H1 (cell line): ENCODE measurements around the gene SIT1. TPM values are rescaled to one million over a fixed set of nuclear protein-coding genes. Genes with fewer than 3 reads are reported as not detected.
A peak's percentile ranks its signal among the peaks of the same experiment; 100 is the strongest.

Experiments used
- ASH2L ChIP-seq: fragments of 200-600, 300-600 bp; sonication (generic); IDR thresholded peaks from one replicate; pipeline ENCODE4 v1.7.1; 2017; ENCODE audit warnings: low read length
- ATF3 ChIP-seq: IDR thresholded peaks from 2 replicates; pipeline ENCODE4 v1.6.1; 2011; ENCODE audit warnings: low read depth, mild to moderate bottlenecking, low read length; ENCODE audit not compliant: insufficient read depth
- BCL11A ChIP-seq, 2 experiments: IDR thresholded peaks; one replicate each; pipeline ENCODE4 v1.6.1; 2011; ENCODE audit warnings: low read depth in 2 of 2, low read length in 2 of 2, mild to moderate bottlenecking in 2 of 2
- BRCA1 ChIP-seq: IDR thresholded peaks from 2 replicates; pipeline ENCODE4 v1.6.1; 2012; ENCODE audit warnings: low read depth, low read length, improper control_type of control experiment
- CEBPB ChIP-seq: IDR thresholded peaks from 2 replicates; pipeline ENCODE4 v1.6.1; 2012; ENCODE audit warnings: low read depth, low read length
- CREB1 ChIP-seq: IDR thresholded peaks from 2 replicates; pipeline ENCODE4 v1.6.1; 2012; ENCODE audit warnings: inconsistent platforms
- CTBP2 ChIP-seq: IDR thresholded peaks from 2 replicates; pipeline ENCODE4 v1.7.0; 2011; ENCODE audit warnings: borderline replicate concordance, mild to moderate bottlenecking, moderate library complexity, mixed read lengths, low read length; ENCODE audit not compliant: insufficient read depth, insufficient read length
- E2F6 ChIP-seq: IDR thresholded peaks from 2 replicates; pipeline ENCODE4 v1.6.1; 2012; ENCODE audit warnings: inconsistent platforms
- FOSL1 ChIP-seq: IDR thresholded peaks from 2 replicates; pipeline ENCODE4 v1.6.1; 2011; ENCODE audit warnings: mild to moderate bottlenecking, low read depth, low read length, moderate library complexity; ENCODE audit not compliant: insufficient read depth
- GTF2F1 ChIP-seq: IDR thresholded peaks from 2 replicates; pipeline ENCODE4 v1.6.1; 2012; ENCODE audit warnings: low read depth, low read length, improper control_type of control experiment, borderline replicate concordance
- HDAC2 ChIP-seq, 2 experiments: fragments of 300-600 bp in 1 of 2; sonication (generic) in 1 of 2; IDR thresholded peaks; 2 replicates each; pipeline ENCODE4 v1.6.1; 2011 to 2012; ENCODE audit warnings: low read depth in 2 of 2, low read length in 2 of 2, mild to moderate bottlenecking in 2 of 2, moderate library complexity in 2 of 2, borderline replicate concordance in 1 of 2, inconsistent platforms in 1 of 2
- KDM4A ChIP-seq: IDR thresholded peaks from one replicate; pipeline ENCODE4 v1.7.1; 2012; ENCODE audit warnings: low read depth, mild to moderate bottlenecking, moderate library complexity, low read length, inconsistent platforms; ENCODE audit not compliant: severe bottlenecking
- KDM5A ChIP-seq: fragments of 200-600 bp; IDR thresholded peaks from 2 replicates; pipeline ENCODE4 v1.7.1; 2012; ENCODE audit warnings: mild to moderate bottlenecking, low read length, inconsistent platforms, mixed read lengths
- PHF8 ChIP-seq: fragments of 200-600 bp; sonication (generic); conservative IDR thresholded peaks from 2 replicates; pipeline ENCODE4 v1.7.1; 2012; ENCODE audit warnings: low read depth, mild to moderate bottlenecking, inconsistent platforms, low read length, moderate library complexity
- POLR2A ChIP-seq, 2 experiments: IDR thresholded peaks; 1 replicate in 1 of 2; 2 replicates in 1 of 2; pipeline ENCODE4 v1.6.1; 2011; ENCODE audit warnings: low read depth in 2 of 2, low read length in 2 of 2, mild to moderate bottlenecking in 2 of 2; ENCODE audit errors: control extremely low read depth in 1 of 2
- RFX5 ChIP-seq: IDR thresholded peaks from 2 replicates; pipeline ENCODE4 v1.6.1; 2011; ENCODE audit warnings: low read depth, low read length, improper control_type of control experiment, borderline replicate concordance
- SIN3A ChIP-seq, 2 experiments: IDR thresholded peaks in 1 of 2; conservative IDR thresholded peaks in 1 of 2; 2 replicates each; pipeline ENCODE4 v1.6.1; 2011 to 2012; ENCODE audit warnings: low read length in 2 of 2, improper control_type of control experiment in 1 of 2, low read depth in 1 of 2, mild to moderate bottlenecking in 1 of 2
- SIRT6 ChIP-seq: IDR thresholded peaks from one replicate; pipeline ENCODE4 v1.7.1; 2012; ENCODE audit warnings: low read length, inconsistent platforms
- SP1 ChIP-seq: IDR thresholded peaks from 2 replicates; pipeline ENCODE4 v1.6.1; 2011; ENCODE audit warnings: low read depth, low read length
- TBP ChIP-seq: IDR thresholded peaks from 2 replicates; pipeline ENCODE4 v1.6.1; 2011; ENCODE audit warnings: low read depth, low read length, improper control_type of control experiment
- TEAD4 ChIP-seq: IDR thresholded peaks from 2 replicates; pipeline ENCODE4 v1.6.1; 2012; ENCODE audit warnings: low read depth, low read length, inconsistent platforms, mixed read lengths
- polyA plus RNA-seq, 7 experiments: library from polyadenylated mRNA; depleted of rRNA in 3 of 7; stranded (reverse) in 5 of 7; unstranded in 2 of 7; fragments of >200 nt in 5 of 7; fragments of 200-250 nt in 2 of 7; gene quantifications; 1 replicate in 5 of 7; 2 replicates in 1 of 7; 4 replicates in 1 of 7; pipeline versions ENCODE4 v1.2.1 to v1.2.3, GENCODE V29; 2011 to 2013; ENCODE audit warnings: missing spikeins in 2 of 7, mixed read lengths in 2 of 7
- total RNA-seq: library from RNA; stranded (reverse); fragmentation: NEBNext Ultra II Directional; extraction: Animal tissue kit (Norgen Biotek cat#: 25700); gene quantifications from 2 replicates; pipeline ENCODE4 v1.2.1, GENCODE V29; 2021

SIT1 gene
- total and polyA plus RNA-seq, 2 of the 8 experiments (the other 6 are each of a cell fraction or from before 2014, with no cell fraction given), result 8.2 to 12.8 TPM

- TF ChIP-seq GTF2F1, result no peak
- TF ChIP-seq KDM5A, result no peak
- TF ChIP-seq SIN3A (conservative IDR thresholded peaks at IDR 0.05 in 1 of 2, IDR thresholded peaks at IDR 0.05 in 1 of 2; ENCODE audit: low read depth in 1 of 2, low read length in 2 of 2), result peak; percentile 2 to 51; a peak in 2 of 4 replicates
- no peak for TF ChIP-seq FOSL1
- TF ChIP-seq HDAC2 (IDR thresholded peaks at IDR 0.05; ENCODE audit: borderline replicate concordance in 1 of 2, low read depth in 2 of 2, low read length in 2 of 2), result 0 out of 4 replicates have a peak, but pooled peaks of 1 of the 2 experiments have one; percentile 27
- no peak for TF ChIP-seq BRCA1
- TF ChIP-seq RFX5, result no peak
- no peak for TF ChIP-seq BCL11A (IDR thresholded peaks at IDR 0.05; ENCODE audit: low read depth in 2 of 2, low read length in 2 of 2)
- TF ChIP-seq SP1, result no peak
- TF ChIP-seq POLR2A (IDR thresholded peaks at IDR 0.05; ENCODE audit: control extremely low read depth in 1 of 2, low read depth in 2 of 2, low read length in 2 of 2), result no peak
- TF ChIP-seq CEBPB, result no peak
- TF ChIP-seq SIRT6, result no peak
- TF ChIP-seq E2F6, result no peak
- TF ChIP-seq ASH2L, result no peak
- TF ChIP-seq PHF8, result 0 out of 2 replicates have a peak, but pooled peaks have one; percentile 18
- TF ChIP-seq CREB1, result no peak
- TF ChIP-seq CTBP2, result peak; percentile 16
- TF ChIP-seq TBP, result no peak; the same call in 1 of the 2 replicates
- peak; percentile 10 for TF ChIP-seq KDM4A
- no peak for TF ChIP-seq TEAD4
- TF ChIP-seq ATF3, result no peak
Observed at GRCh38 chr9:35605351-35606137, 45.2 kb downstream of the SIT1 start (continued).
